Measurements from ENCODE around the gene PTPRD. TPM values are rescaled to one million over a fixed set of nuclear protein-coding genes. Genes with fewer than 3 reads are reported as not detected.

PTPRD gene
- total and polyA plus RNA-seq, 2 of the 4 experiments (the other 2 are of a cell fraction): 0.07 to 0.18 TPM

DNA sequence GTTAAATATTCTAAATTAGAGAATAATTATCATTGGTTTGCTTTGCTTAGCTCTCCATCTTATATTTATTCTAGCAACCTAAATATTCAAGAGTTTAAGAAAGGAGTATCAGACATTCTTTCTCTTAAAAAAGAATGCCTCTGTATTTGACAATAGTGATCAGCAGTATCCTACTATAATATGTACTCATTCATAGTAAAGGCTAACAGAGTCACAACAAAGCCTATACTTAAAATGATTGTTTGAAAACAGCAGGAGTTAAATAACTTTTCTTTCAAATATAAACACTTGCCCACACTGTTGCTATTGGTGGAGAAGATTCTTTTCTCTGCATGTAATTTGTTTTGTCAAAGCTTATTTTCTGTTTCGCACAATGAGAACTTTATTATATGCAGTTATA lies 178.4 kb downstream of the PTPRD start:
- DNase-seq (no peak), ATAC-seq (ENCODE audit: low read depth) (no peak)
- H3K18ac ChIP-seq (ENCODE audit: low read depth, low read length): no peak overlapping the region
- H3K23ac ChIP-seq (ENCODE audit: low read depth, low read length): no peak overlapping the region
- no peak overlapping the region for H2BK15ac ChIP-seq (ENCODE audit: low read depth, low read length)
- TF ChIP-seq CEBPB (IDR thresholded peaks at IDR 0.05; ENCODE audit: low read depth, low read length) (no peak), MXI1 (IDR thresholded peaks at IDR 0.05; ENCODE audit: borderline replicate concordance, low read depth, low read length) (no peak), BHLHE40 (IDR thresholded peaks at IDR 0.05; ENCODE audit: low read depth, low read length) (no peak), RCOR1 (IDR thresholded peaks at IDR 0.05; ENCODE audit: insufficient replicate concordance, low read length) (no peak), SMC3 (IDR thresholded peaks at IDR 0.05; ENCODE audit: low read depth, low read length) (no peak), CHD1 (IDR thresholded peaks at IDR 0.05; ENCODE audit: low read depth, low read length) (no peak), RFX5 (IDR thresholded peaks at IDR 0.05; ENCODE audit: low read depth, low read length) (no peak), POLR2A (IDR thresholded peaks at IDR 0.05; ENCODE audit: low read depth, low read length) (no peak), RAD21 (IDR thresholded peaks at IDR 0.05; ENCODE audit: low read length) (no peak), FOS (IDR thresholded peaks at IDR 0.05; ENCODE audit: low read depth, low read length) (no peak), MAZ (IDR thresholded peaks at IDR 0.05; ENCODE audit: borderline replicate concordance, low read depth, low read length) (no peak), MAFK (IDR thresholded peaks at IDR 0.05; ENCODE audit: low read depth, low read length) (no peak), NFE2L2 (IDR thresholded peaks at IDR 0.05; ENCODE audit: low read depth, low read length) (no peak)
- TF ChIP-seq, protein P1, sequence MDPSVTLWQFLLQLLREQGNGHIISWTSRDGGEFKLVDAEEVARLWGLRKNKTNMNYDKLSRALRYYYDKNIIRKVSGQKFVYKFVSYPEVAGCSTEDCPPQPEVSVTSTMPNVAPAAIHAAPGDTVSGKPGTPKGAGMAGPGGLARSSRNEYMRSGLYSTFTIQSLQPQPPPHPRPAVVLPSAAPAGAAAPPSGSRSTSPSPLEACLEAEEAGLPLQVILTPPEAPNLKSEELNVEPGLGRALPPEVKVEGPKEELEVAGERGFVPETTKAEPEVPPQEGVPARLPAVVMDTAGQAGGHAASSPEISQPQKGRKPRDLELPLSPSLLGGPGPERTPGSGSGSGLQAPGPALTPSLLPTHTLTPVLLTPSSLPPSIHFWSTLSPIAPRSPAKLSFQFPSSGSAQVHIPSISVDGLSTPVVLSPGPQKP (IDR thresholded peaks at IDR 0.05; ENCODE audit: borderline replicate concordance, low read depth, low read length): no peak
- TF ChIP-seq, protein P2, sequence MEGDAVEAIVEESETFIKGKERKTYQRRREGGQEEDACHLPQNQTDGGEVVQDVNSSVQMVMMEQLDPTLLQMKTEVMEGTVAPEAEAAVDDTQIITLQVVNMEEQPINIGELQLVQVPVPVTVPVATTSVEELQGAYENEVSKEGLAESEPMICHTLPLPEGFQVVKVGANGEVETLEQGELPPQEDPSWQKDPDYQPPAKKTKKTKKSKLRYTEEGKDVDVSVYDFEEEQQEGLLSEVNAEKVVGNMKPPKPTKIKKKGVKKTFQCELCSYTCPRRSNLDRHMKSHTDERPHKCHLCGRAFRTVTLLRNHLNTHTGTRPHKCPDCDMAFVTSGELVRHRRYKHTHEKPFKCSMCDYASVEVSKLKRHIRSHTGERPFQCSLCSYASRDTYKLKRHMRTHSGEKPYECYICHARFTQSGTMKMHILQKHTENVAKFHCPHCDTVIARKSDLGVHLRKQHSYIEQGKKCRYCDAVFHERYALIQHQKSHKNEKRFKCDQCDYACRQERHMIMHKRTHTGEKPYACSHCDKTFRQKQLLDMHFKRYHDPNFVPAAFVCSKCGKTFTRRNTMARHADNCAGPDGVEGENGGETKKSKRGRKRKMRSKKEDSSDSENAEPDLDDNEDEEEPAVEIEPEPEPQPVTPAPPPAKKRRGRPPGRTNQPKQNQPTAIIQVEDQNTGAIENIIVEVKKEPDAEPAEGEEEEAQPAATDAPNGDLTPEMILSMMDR (conservative IDR thresholded peaks at IDR 0.05; ENCODE audit: low read depth, low read length): no peak
- TF ChIP-seq, protein P3, sequence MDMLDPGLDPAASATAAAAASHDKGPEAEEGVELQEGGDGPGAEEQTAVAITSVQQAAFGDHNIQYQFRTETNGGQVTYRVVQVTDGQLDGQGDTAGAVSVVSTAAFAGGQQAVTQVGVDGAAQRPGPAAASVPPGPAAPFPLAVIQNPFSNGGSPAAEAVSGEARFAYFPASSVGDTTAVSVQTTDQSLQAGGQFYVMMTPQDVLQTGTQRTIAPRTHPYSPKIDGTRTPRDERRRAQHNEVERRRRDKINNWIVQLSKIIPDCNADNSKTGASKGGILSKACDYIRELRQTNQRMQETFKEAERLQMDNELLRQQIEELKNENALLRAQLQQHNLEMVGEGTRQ (IDR thresholded peaks at IDR 0.05; ENCODE audit: low read depth, low read length): no peak
- no peak overlapping the region for H4K5ac ChIP-seq (ENCODE audit: low read depth, low read length)
- H2BK20ac ChIP-seq (ENCODE audit: low read depth, low read length): no peak overlapping the region
- no peak overlapping the region for H3K14ac ChIP-seq (replicated peaks; ENCODE audit: low read depth, low read length)
- ChIA-PET CTCF (no interaction called here), POLR2A (ENCODE audit: unreplicated experiment) (no interaction called here)
- H2AK5ac ChIP-seq (ENCODE audit: low read depth, low read length): no peak overlapping the region
- no peak overlapping the region for H3K9ac ChIP-seq (ENCODE audit: low read depth, low read length)
- no peak overlapping the region for H3K4me3 ChIP-seq (ENCODE audit: insufficient read depth, low read depth, low read length)
- H2BK120ac ChIP-seq (ENCODE audit: low read depth, low read length): no peak overlapping the region
- H3K36me3 ChIP-seq (ENCODE audit: control insufficient read depth, insufficient read depth, low read length): no peaks in the 10 kb centered on the region
- BruUV-seq (replicated peaks): no TSS peak
- H4K8ac ChIP-seq (ENCODE audit: low read depth in 2 of 2, low read length in 2 of 2): no peak overlapping the region
- no peaks in the 10 kb centered on the region for H3K4me1 ChIP-seq (ENCODE audit: control insufficient read depth, insufficient read depth, low read length)
- in situ Hi-C loops (cut with MboI; ENCODE audit: low sequenced_read_pairs) (no loop called here), dilution Hi-C loops (cut with HindIII; ENCODE audit: low sequenced_read_pairs, unreplicated experiment) (no loop called here), intact Hi-C loops (cut with micrococcal nuclease) (no loop called here)
- no CpG with 5 or more reads among the region's 1 CpG for WGBS, 2 experiments (ENCODE audit: extremely low coverage in 2 of 2, insufficient read length in 1 of 2)
- H4K20me1 ChIP-seq (ENCODE audit: insufficient read depth, low read length): no peaks in the 10 kb centered on the region
- no peak overlapping the region for H2AK9ac ChIP-seq (replicated peaks; ENCODE audit: low read depth, low read length, poor library complexity)
- H3K4ac ChIP-seq (ENCODE audit: low read depth, low read length): no peak overlapping the region
- no peaks in the 10 kb centered on the region for H3K27me3 ChIP-seq (ENCODE audit: control insufficient read depth, insufficient read depth, low read length)
- no peaks in the 10 kb centered on the region for H3K79me1 ChIP-seq (ENCODE audit: low read depth in 1 of 2, low read length in 2 of 2)
- no peak overlapping the region for H3K4me2 ChIP-seq (ENCODE audit: low read depth, low read length)
- H3K9me1 ChIP-seq (ENCODE audit: insufficient read depth, low read length): no peaks in the 10 kb centered on the region
- no peak overlapping the region for H3K27ac ChIP-seq (ENCODE audit: insufficient read depth, low read length)
- no peak overlapping the region for H4K91ac ChIP-seq (ENCODE audit: insufficient read depth, low read depth, low read length)
- H3K56ac ChIP-seq (ENCODE audit: extremely low read depth, insufficient read depth, low read length): no peak overlapping the region
- H2BK5ac ChIP-seq (ENCODE audit: low read depth, low read length, poor library complexity, severe bottlenecking): no peak overlapping the region
- no peak overlapping the region for H2AFZ ChIP-seq (replicated peaks; ENCODE audit: low read length, poor library complexity)
- no peaks in the 10 kb centered on the region for H3K9me3 ChIP-seq (ENCODE audit: control insufficient read depth, insufficient read depth, low read length)
